CD14-positive monocyte (primary cell): ENCODE data around the gene TGFBR3. TPM values are rescaled to one million over a fixed set of nuclear protein-coding genes. Genes with fewer than 3 reads are reported as not detected.

ENCODE experiments used
- DNase-seq, 3 donors: peaks; one replicate each; pipeline ENCODE4 v3.0.0-alpha.2; 2011 to 2022
- H2AFZ ChIP-seq: 2 replicates; pipeline ENCODE4 v1.6.0; 2012; ENCODE audit warnings: mild to moderate bottlenecking, low read depth, low read length, inconsistent platforms; ENCODE audit not compliant: insufficient read depth, poor library complexity, severe bottlenecking
- H3K27ac ChIP-seq, 2 donors: 1 replicate in 1 of 2; 2 replicates in 1 of 2; pipeline ENCODE4 v1.5.1; 2012 to 2013; ENCODE audit warnings: low read length in 2 of 2, control low read depth in 1 of 2, inconsistent platforms in 1 of 2, low read depth in 1 of 2, mild to moderate bottlenecking in 1 of 2
- H3K27me3 ChIP-seq, 2 donors: one replicate each; pipeline versions ENCODE4 v1.6.0 to v1.6.1; 2011 to 2013; ENCODE audit warnings: low read length in 2 of 2; ENCODE audit not compliant: control insufficient read depth in 2 of 2, insufficient read depth in 2 of 2
- H3K36me3 ChIP-seq, 2 donors: replicated peaks in 1 of 2; 1 replicate in 1 of 2; 2 replicates in 1 of 2; pipeline versions ENCODE4 v1.5.1 to v1.6.1; 2012 to 2013; ENCODE audit warnings: low read length in 2 of 2, control low read depth in 1 of 2, inconsistent platforms in 1 of 2, mild to moderate bottlenecking in 1 of 2; ENCODE audit not compliant: insufficient read depth in 2 of 2, control insufficient read depth in 1 of 2
- H3K4me1 ChIP-seq, 2 donors: 1 replicate in 1 of 2; 2 replicates in 1 of 2; pipeline versions ENCODE4 v1.5.1 to v1.6.1; 2012 to 2013; ENCODE audit warnings: low read length in 2 of 2, control low read depth in 1 of 2, inconsistent platforms in 1 of 2, mild to moderate bottlenecking in 1 of 2, moderate library complexity in 1 of 2; ENCODE audit not compliant: insufficient read depth in 2 of 2, control insufficient read depth in 1 of 2
- H3K4me2 ChIP-seq: replicated peaks from 2 replicates; pipeline ENCODE3; 2012; ENCODE audit warnings: low read length, moderate library complexity, mild to moderate bottlenecking; ENCODE audit not compliant: poor library complexity, severe bottlenecking; ENCODE audit errors: extremely low read depth
- H3K4me3 ChIP-seq, 3 experiments: fragments of 200-600 bp in 1 of 3; sonication (generic) in 1 of 3; replicated peaks in 1 of 3; 1 replicate in 2 of 3; 2 replicates in 1 of 3; pipeline ENCODE4 v1.5.1; 2011 to 2013; ENCODE audit warnings: low read length in 3 of 3, mild to moderate bottlenecking in 3 of 3, control low read depth in 2 of 3, low read depth in 2 of 3, inconsistent platforms in 1 of 3, moderate library complexity in 1 of 3
- H3K79me2 ChIP-seq: 2 replicates; pipeline ENCODE4 v1.6.0; 2012; ENCODE audit warnings: mild to moderate bottlenecking, control low read depth, inconsistent platforms, low read length, moderate library complexity; ENCODE audit not compliant: insufficient read depth
- H3K9ac ChIP-seq: 2 replicates; pipeline ENCODE4 v1.6.0; 2017; ENCODE audit warnings: low read length, mild to moderate bottlenecking; ENCODE audit not compliant: insufficient read depth, poor library complexity, severe bottlenecking
- H3K9me3 ChIP-seq, 2 donors: replicated peaks in 1 of 2; 1 replicate in 1 of 2; 2 replicates in 1 of 2; pipeline versions ENCODE4 v1.5.1 to v1.6.1; 2012 to 2013; ENCODE audit warnings: low read length in 2 of 2, control low read depth in 1 of 2; ENCODE audit not compliant: control insufficient read depth in 1 of 2, insufficient read depth in 1 of 2
- H4K20me1 ChIP-seq: 2 replicates; pipeline ENCODE4 v1.6.0; 2012; ENCODE audit warnings: mild to moderate bottlenecking, low read length, control low read depth, moderate library complexity; ENCODE audit not compliant: insufficient read depth
- H3K27ac Mint-ChIP-seq, 7 donors: one replicate each; pipeline ENCODE4 v1.8.0; 2020; ENCODE audit warnings: mild to moderate bottlenecking in 7 of 7, mixed read lengths in 7 of 7, moderate library complexity in 6 of 7, inconsistent platforms in 2 of 7
- H3K27me3 Mint-ChIP-seq, 3 donors: one replicate each; pipeline ENCODE4 v1.8.0; 2021 to 2022; ENCODE audit warnings: low read depth in 3 of 3, mild to moderate bottlenecking in 3 of 3, mixed read lengths in 3 of 3, moderate library complexity in 3 of 3, inconsistent platforms in 1 of 3
- H3K36me3 Mint-ChIP-seq, 2 donors: one replicate each; pipeline ENCODE4 v1.8.0; 2020; ENCODE audit warnings: mixed read lengths in 2 of 2, inconsistent platforms in 1 of 2, mild to moderate bottlenecking in 1 of 2
- H3K4me1 Mint-ChIP-seq: one replicate; pipeline ENCODE4 v1.8.0; 2020; ENCODE audit warnings: mild to moderate bottlenecking, mixed read lengths
- H3K4me3 Mint-ChIP-seq, 2 donors: one replicate each; pipeline ENCODE4 v1.8.0; 2020; ENCODE audit warnings: mild to moderate bottlenecking in 2 of 2, mixed read lengths in 2 of 2, moderate library complexity in 1 of 2
- H3K9me3 Mint-ChIP-seq, 7 donors: one replicate each; pipeline ENCODE4 v1.8.0; 2020 to 2022; ENCODE audit warnings: mixed read lengths in 7 of 7, mild to moderate bottlenecking in 6 of 7, moderate library complexity in 6 of 7, inconsistent platforms in 2 of 7
- WGBS: methylation state at CpG from one replicate; pipeline ENCODE4 v1.1.5; 2013; ENCODE audit warnings: missing lambda C conversion rate; ENCODE audit not compliant: insufficient coverage; 5-methylcytosine and 5-hydroxymethylcytosine counted together
- intact Hi-C, 2 donors: fragments of 100-400 bp; cut with micrococcal nuclease; formaldehyde crosslinking; loops; one replicate each; pipeline versions ENCODE4 v1.15.0 to v1.15.1; 2023
- polyA plus RNA-seq, 3 donors: library from polyadenylated mRNA; depleted of rRNA in 1 of 3; unstranded in 2 of 3; stranded (reverse) in 1 of 3; fragments of 300-500 nt in 2 of 3; fragments of >200 nt in 1 of 3; fragmentation: Illumina TruSeq in 2 of 3; gene quantifications; 1 replicate in 2 of 3; 2 replicates in 1 of 3; pipeline ENCODE4 v1.2.3, GENCODE V29; 2012 to 2021
- TF ChIP-seq, protein P1 (sequence below): fragments of 200-600 bp; IDR thresholded peaks from one replicate; pipeline ENCODE4 v1.8.0; 2022; ENCODE audit warnings: antibody characterized with exemption, mild to moderate bottlenecking

TGFBR3 gene
- polyA plus RNA-seq, 3 donors, result 0.09 to 0.28 (median 0.20) TPM

DNA sequence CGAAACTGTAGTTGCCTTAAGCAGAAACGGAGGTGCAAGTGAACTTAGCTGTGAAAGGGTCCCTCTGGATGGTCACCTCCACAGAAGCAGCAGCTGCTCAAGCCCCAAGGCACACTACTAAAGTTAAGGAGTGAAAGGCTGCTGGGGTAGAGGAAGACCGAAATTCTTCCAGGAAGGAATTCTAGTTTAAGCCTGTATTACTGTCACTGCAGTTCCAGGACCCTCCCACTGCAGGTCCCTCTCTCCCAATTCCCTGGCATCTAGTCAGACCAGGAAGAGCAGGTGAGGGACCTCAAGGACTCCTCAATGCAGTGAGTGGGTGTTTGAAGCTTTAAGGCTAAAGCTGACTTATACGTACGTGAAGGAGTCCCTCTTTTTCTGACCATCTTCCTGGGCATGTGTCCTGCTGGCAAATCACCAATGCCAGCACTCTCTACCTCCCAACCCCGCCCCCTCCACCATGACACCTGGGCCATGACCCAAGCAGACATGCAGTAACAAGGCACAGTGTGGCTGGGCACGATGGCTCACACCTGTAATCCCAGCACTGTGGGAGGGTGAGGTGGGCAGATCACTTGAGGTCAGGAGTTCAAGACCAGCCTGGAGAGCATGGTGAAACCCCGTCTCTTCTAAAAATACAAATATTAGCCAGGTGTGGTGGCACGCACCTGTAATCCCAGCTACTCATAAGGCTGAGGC lies 57.2 kb downstream of the TGFBR3 start:
- 100% methylated on average over 2 of the region's 9 CpGs for WGBS
- Histone ChIP-seq H3K9me3 (no peaks in the 10 kb centered on the region), H3K4me1 (peaks cover 6 to 8% of the 10 kb centered on the region in 2 donors), H2AFZ (no peak overlapping the region), H3K9ac (no peak overlapping the region), H3K36me3 (no peaks in the 10 kb centered on the region), H3K27ac (no peak overlapping the region), H3K4me3 (no peak overlapping the region), H3K27me3 (no peaks in the 10 kb centered on the region), H3K79me2 (no peaks in the 10 kb centered on the region), H4K20me1 (no peaks in the 10 kb centered on the region), H3K4me2 (no peak overlapping the region)
- no peak for DNase-seq
- peaks cover 0 to 2% (median 0%) of the 10 kb centered on the region in 7 donors for H3K9me3 Mint-ChIP-seq
- TF ChIP-seq, protein P1, sequence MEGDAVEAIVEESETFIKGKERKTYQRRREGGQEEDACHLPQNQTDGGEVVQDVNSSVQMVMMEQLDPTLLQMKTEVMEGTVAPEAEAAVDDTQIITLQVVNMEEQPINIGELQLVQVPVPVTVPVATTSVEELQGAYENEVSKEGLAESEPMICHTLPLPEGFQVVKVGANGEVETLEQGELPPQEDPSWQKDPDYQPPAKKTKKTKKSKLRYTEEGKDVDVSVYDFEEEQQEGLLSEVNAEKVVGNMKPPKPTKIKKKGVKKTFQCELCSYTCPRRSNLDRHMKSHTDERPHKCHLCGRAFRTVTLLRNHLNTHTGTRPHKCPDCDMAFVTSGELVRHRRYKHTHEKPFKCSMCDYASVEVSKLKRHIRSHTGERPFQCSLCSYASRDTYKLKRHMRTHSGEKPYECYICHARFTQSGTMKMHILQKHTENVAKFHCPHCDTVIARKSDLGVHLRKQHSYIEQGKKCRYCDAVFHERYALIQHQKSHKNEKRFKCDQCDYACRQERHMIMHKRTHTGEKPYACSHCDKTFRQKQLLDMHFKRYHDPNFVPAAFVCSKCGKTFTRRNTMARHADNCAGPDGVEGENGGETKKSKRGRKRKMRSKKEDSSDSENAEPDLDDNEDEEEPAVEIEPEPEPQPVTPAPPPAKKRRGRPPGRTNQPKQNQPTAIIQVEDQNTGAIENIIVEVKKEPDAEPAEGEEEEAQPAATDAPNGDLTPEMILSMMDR, result no peak
- peaks cover 11% of the 10 kb centered on the region for H3K4me1 Mint-ChIP-seq
- intact Hi-C loops, result no loop called here
- no peak overlapping the region for H3K27ac Mint-ChIP-seq
- H3K36me3 Mint-ChIP-seq, result no peaks in the 10 kb centered on the region
- no peak overlapping the region for H3K4me3 Mint-ChIP-seq
- peaks cover 0 to 5% (median 2%) of the 10 kb centered on the region in 3 donors for H3K27me3 Mint-ChIP-seq

DNA sequence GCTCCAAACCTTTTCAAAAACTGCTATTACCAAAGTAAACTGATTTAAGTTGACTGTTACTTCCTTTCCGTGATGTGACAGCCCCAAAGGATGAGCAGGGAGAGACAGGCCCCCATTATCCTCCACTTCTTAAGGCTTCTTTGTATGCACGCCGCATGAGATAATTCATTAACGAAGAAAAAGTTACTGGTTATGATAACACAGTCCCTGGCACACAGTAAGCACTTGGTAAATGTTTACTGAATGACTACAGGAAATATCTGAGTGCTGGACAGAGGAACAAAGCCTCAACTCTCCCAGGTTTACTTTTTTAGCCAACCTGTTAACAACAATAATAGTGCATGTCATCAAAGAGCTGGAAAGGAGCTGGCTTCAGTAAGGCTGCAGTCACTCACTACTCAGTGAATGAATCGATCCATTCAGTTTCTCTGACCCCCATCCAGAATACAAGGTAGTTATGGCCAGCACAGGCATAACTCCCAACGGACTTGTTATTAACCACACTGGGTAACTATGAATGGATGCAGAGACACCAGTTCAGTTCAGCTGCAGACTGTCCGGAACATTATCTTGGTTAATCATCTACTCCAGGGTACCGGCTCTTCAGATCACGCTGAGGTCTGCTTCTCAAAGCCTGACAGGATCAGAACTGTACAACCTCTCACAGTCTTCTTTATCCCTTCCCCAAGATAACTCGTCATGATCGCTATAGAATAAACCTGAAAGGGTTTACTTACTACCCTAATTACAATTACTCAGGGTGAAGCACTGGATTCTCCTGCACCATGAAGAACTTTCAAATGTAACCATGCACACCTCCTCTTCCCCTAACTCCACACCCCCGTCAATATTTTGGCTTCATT lies 58.3 kb downstream of the TGFBR3 start:
- Histone ChIP-seq H3K9ac (no peak overlapping the region), H3K4me3 (no peak overlapping the region), H3K9me3 (no peaks in the 10 kb centered on the region), H3K36me3 (no peaks in the 10 kb centered on the region), H4K20me1 (no peaks in the 10 kb centered on the region), H3K79me2 (no peaks in the 10 kb centered on the region), H2AFZ (no peak overlapping the region), H3K27ac (no peak overlapping the region), H3K4me1 (peaks cover 6 to 8% of the 10 kb centered on the region in 2 donors), H3K27me3 (no peaks in the 10 kb centered on the region), H3K4me2 (no peak overlapping the region)
- Mint-ChIP-seq H3K4me3 (no peak overlapping the region), H3K27me3 (peaks cover 0 to 5% (median 2%) of the 10 kb centered on the region in 3 donors), H3K4me1 (peaks cover 11% of the 10 kb centered on the region), H3K27ac (no peak overlapping the region), H3K36me3 (no peaks in the 10 kb centered on the region), H3K9me3 (peaks cover 0 to 2% (median 0%) of the 10 kb centered on the region in 7 donors)
- TF ChIP-seq, protein P1, result no peak
- no peak for DNase-seq
- WGBS, result 89% methylated on average over 8 of the region's 12 CpGs
- intact Hi-C loops, result no loop called here
